Tibial nerve (tissue), 4 donors: ENCODE measurements around the gene GPHA2.

Experiments used
- CTCF ChIP-seq, 5 experiments: fragments of 200-600 bp in 3 of 5; fragments of 450-650 bp in 2 of 5; sonication (generic) in 3 of 5; IDR thresholded peaks; one replicate each; pipeline ENCODE4 v1.5.1; 2016 to 2019; ENCODE audit warnings: antibody characterized with exemption in 5 of 5, mild to moderate bottlenecking in 3 of 5, moderate library complexity in 2 of 5
- EP300 ChIP-seq, 2 donors: sonication (generic); formaldehyde crosslinking; IDR thresholded peaks; one replicate each; pipeline ENCODE4 v1.6.1; 2017; ENCODE audit warnings: antibody characterized with exemption in 2 of 2, mild to moderate bottlenecking in 1 of 2
- POLR2A ChIP-seq, 2 donors: fragments of 450-650 bp; IDR thresholded peaks; one replicate each; pipeline ENCODE4 v1.6.1; 2017; ENCODE audit warnings: antibody characterized with exemption in 2 of 2, mild to moderate bottlenecking in 2 of 2, moderate library complexity in 2 of 2

GRCh38 chr11:64932324-64932723 lies 3.4 kb downstream of the GPHA2 start:
- TF ChIP-seq CTCF (IDR thresholded peaks at IDR 0.05) (no peak), POLR2A (IDR thresholded peaks at IDR 0.05) (no peak), EP300 (IDR thresholded peaks at IDR 0.05) (no peak)
